ENCODE measurements around the gene TK1. TPM values are rescaled to one million over a fixed set of nuclear protein-coding genes. Genes with fewer than 3 reads are reported as not detected.
"Not testable (repeated sequence)": the region's sequence is repeated elsewhere in the genome, so short reads cannot be mapped to it uniquely, and the experiment has no call there.

The TK1 gene
- total RNA-seq, 1 donor from 2014 or later: 3.6 TPM

DNA sequence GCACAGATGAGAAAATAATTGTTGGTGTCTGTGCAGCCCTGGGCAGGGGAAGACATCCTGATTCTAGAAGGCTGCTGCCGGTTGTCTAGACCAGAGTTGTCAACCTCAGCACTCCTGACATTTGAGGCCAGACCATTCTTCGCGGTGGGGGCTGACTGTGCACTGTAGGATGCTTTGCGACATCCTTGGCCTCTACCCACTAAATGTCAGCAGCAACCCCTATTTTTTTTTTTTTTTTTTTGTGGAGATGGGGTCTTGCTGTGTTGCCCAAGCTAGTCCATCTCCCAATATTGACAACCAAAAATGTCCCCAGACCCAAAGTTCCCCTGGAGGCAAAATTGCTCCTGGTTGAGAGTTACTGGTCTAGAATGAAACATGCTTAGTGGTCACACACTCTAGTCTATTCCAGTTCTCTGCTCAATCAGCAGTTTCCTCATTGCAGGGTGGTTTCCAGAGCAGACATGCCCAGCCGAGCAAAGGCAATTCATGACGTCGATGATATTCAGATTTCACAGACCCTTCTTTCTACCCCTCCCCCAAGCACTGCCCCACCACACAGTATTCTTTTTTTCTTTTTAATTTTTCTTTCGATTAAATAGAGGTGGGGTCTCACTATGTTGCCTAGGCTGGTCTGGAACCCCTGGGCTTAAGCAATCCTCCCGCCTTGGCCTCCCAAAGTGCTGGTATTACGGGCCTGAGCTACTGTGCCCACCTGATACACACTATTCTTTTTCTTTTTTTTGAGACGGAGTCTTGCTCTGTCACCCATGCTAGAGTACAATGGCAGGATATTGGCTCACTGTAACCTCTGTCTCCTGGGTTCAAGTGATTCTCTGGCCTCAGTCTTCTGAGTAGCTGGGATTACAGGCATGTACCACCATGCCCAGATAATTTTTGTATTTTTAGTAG is 31.7 kb downstream of the TK1 start:
- no peak for DNase-seq (ENCODE audit: low read depth)

- DNase-seq (ENCODE audit: low read depth): no peak
Measured at GRCh38 chr17:78151514-78152008, 35.3 kb downstream of the TK1 start.

GRCh38 chr17:78148286-78149016 is 38.4 kb downstream of the TK1 start:
- DNase-seq (ENCODE audit: low read depth): no peak

GRCh38 chr17:78147315-78147998 is 39.4 kb downstream of the TK1 start:
- DNase-seq (ENCODE audit: low read depth): no peak

DNA sequence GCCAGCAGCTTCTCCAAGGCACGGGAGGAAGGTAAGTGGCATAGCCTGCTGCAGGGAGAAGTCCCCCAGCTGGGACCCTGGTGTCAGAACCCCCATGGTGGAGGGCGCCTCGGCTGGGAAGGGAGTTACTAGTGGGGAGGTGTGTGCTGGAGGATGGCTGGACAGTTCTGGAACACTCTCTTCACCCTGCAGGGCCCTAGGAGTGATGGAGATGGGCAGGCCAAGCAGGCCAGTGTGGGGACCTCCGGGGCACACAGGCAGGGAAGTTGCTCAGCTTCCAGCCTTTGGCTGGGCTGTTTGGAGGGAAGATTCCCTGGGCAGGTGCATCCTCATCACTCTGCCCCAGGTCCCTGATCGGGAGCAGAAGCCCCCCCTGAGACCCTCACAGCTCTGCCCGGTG is 40.0 kb downstream of the TK1 start:
- no peak for DNase-seq (ENCODE audit: low read depth)

DNA sequence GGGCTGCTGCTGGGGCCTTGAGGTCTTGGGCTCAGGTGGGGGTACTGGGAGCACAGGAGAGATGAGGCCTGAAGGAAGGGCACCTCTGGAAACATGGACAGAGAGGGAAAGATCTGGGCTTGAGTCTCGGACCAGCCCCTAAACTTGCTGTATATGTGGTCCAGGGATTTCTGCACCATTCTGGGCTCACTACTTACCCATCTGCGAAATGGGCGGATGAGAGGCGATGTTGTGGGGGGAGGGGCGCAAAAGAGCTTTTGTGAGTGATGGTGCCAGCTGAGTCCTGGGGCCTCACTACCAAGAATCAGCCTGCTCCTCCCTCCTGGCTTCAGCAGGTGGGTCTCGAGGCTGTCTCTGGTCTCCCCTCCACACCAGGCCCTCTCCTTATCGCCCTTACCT is 40.4 kb downstream of the TK1 start:
- DNase-seq (ENCODE audit: low read depth): no peak

DNA sequence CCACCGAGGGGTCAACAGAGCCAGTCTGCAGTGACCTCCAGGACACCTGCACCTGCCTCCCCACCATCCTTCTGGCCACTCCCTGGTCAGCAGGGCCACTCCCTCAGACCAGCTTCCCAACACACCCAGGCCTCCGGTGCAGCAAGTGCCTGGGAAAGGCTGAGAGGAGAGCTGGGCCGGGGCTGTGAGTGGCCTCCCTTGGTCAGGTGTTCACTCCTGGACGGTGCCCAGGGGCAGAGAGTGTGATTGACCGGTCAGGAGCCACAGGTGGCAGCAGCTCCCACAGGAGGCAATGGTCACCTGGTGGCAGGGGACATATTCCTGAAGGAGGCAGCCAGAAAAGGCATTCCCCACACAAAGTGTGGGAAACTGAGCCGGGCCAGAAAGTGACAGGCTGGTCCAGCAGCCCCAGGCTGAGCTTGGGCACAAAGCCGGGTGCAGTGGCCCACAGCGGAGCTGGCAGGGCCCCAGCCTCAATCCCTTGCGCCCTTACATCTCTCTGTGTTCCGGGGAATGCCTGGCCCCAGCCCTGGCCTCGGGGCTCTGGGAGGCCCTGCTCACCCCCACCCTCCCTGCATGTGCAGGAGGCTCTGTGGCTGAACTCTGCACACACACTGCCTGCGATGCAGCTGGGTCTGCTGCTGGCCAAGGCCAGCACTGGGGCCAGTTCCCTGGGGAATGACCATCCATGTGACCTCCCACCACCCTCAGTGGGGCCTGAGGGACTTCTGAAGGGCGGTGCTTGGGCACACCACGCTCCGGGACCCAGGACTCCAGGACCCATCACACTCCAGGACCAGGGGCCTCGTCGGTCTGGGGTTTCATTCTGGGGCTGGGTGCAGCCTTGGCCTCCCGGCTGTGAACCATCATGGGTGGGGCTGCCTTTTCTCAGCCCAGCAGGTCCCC is 41.9 kb downstream of the TK1 start:
- DNase-seq (ENCODE audit: low read depth): no peak

GRCh38 chr17:78144147-78144719 is 42.6 kb downstream of the TK1 start:
- peak; percentile 57 for DNase-seq (ENCODE audit: low read depth)

DNA sequence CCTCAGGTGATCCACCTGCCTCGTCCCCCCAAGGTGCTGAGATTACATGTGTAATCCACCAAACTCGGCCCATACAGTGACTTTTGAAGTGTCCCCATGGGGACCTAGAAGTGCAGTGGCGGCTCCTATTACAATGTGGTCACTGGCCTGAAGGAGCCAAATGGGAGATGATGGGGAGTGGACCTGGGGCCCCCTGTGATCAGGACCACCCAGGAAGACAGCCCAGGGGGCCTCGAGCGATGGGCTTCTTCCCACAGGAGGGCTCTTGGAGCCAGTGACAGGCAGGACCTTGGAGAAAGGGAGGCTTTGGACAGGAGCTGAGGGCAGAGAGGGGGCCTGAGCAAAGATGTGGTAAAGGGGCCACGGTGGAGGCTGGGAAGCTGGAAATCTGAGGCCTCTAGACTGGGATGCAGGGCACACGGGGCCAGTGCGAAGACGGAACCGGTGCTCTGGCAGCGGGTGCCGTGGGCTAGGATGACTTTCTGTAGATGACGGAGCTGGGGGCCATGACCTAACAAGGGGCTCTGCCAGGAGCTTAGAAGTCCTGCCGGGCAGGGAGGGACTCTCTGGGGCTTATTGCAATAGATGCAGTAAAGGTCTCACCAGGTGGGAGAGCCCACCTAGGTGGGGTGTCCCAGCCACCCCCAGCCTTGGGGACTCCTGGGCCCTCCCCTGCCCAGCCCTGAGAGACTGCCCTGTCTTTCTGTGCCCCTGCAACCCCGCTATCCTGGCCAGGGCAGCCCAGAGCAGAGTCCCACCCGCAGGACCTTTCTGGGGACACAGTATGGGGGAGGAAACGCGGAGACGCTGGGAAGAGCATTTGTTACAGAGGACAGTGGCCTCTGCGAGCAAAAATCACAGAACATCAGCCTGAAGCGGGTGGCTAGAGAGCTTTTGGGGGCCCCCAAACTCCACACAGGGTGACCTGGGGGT is 43.4 kb downstream of the TK1 start:
- no peak for DNase-seq (ENCODE audit: low read depth)

DNA sequence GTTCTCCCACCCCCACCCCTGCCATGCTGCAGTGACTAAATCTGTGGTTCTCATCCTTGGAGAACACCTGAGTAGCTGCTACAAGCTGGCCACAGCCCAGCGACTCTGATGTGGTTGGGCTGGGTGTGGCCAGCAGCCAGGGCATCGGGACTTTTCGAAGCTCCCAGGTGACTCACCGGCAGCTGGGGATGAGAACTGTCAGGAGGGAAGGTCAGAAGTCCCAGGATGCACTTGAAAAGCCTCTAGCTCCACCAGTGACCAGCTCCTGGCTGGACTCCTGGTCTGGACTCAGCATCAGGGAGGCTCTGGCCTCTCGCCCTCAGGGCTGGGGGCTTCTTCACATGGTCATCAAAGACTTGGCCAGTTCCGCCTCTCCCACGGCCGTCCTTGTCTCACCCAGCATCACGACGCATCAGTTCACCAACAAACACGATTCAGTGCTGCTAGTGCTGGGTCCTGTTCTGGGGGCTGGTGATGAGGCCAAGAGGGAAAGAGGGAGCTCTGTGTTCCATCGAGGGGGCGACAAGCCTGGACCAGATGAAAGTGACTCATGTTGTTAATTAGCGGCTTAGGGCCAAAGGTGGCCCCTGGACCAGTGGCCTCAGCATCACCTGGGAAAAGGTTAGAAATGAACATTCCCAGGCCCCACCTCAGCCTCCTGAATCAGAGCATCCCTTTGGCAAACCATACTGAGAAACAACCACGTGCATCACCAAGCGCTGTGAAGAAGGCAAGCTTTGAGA is 44.6 kb downstream of the TK1 start:
- DNase-seq (ENCODE audit: low read depth): peak; percentile 54

GRCh38 chr17:78141437-78142118 is 45.3 kb downstream of the TK1 start:
- DNase-seq (ENCODE audit: low read depth): no peak

- peak; percentile 9 for DNase-seq (ENCODE audit: low read depth)
Measured at GRCh38 chr17:78140169-78141051, 46.4 kb downstream of the TK1 start.

DNA sequence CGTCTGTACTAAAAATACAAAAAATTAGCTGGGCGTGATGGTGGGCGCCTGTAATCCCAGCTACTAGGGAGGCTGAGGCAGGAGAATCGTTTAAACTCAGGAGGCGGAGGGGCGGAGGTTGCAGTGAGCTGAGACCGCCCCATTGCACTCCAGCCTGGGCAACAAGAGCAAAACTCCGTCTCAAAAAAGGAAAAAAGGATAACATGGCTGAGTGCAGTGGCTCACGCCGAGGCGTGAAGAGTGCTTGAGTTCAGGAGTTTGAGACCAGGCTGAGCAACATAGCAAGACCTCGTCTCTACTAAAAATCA is 47.0 kb downstream of the TK1 start:
- DNase-seq (ENCODE audit: low read depth): not testable (repeated sequence)

DNA sequence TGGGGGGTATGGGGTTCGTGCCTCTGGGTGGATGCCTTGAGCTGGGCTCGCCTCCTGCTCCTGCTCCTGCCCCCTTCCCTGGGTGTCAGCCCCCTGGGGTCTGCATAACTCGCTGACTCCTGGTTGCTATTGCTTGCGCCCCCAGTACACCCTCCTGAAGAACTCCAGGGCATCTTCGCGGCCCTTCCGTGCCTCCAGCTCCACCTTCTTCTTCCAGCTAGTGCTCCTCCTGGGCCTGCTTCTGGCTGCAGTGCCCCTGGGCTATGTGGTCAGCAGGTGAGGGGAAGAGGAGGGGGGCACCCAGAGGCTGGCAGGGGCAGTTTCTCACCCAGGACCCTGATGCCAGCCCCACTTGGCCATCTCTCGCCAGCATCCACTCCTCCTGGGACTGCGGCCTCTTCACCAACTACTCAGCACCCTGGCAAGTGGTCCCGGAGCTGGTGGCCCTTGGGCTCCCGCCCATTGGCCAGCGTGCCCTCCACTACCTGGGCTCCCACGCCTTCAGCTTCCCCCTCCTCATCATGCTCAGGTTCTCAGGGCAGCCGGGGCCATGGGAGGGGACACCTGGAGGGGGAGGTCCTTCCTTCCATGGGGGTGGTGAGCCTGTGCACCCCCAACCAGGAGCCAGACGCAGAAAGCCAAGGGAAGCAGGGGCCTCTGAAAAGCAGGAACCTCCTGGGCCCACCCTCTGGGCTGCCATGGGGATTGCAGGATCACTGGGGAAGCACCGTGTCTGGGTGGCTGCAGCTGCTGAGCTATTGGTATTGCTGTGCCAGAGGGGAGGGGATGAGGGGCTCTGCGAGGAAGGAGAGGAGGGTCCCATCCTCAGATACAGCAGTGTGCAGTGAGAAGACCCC is 48.4 kb downstream of the TK1 start:
- no peak for DNase-seq (ENCODE audit: low read depth)

GRCh38 chr17:78137392-78138203 is 49.3 kb downstream of the TK1 start:
- no peak for DNase-seq (ENCODE audit: low read depth)

Measured in myocyte (in vitro differentiated cells).